ENCODE results near the gene SMARCA4. TPM values are rescaled to one million over a fixed set of nuclear protein-coding genes. Genes with fewer than 3 reads are reported as not detected.
A peak's percentile ranks its signal among the peaks of the same experiment; 100 is the strongest.
"Not testable (repeated sequence)": the region's sequence is repeated elsewhere in the genome, so short reads cannot be mapped to it uniquely, and the experiment has no call there.

SMARCA4 gene
- total RNA-seq, 6 donors from 2014 or later = 82.8 to 245 (median 108) TPM

GRCh38 chr19:10929402-10929794 lies 31.4 kb upstream of the SMARCA4 start:
- DNase-seq (no peak), ATAC-seq (ENCODE audit: low FRiP score in 2 of 2) (no peak)
- 13 to 29% methylated on average over 6 to 9 of the region's 27 CpGs for WGBS, 2 donors
- Histone ChIP-seq H3K27me3 (no peaks in the 10 kb centered on the region), H3K4me1 (peaks cover 18 to 29% (median 22%) of the 10 kb centered on the region in 4 donors), H3K9me3 (no peaks in the 10 kb centered on the region), H3K36me3 (peaks cover 0 to 36% (median 12%) of the 10 kb centered on the region in 4 donors), H3K4me3 (peak overlapping the region; percentile 90 to 100 (median 100)), H3K27ac (peak overlapping the region; percentile 80 to 95 (median 88))
- no peak for TF ChIP-seq EP300 (IDR thresholded peaks at IDR 0.05)
- TF ChIP-seq CTCF (IDR thresholded peaks at IDR 0.05) = no peak
- TF ChIP-seq POLR2A (IDR thresholded peaks at IDR 0.05) = no peak
- no peak for TF ChIP-seq POLR2AphosphoS5 (IDR thresholded peaks at IDR 0.05)

DNA sequence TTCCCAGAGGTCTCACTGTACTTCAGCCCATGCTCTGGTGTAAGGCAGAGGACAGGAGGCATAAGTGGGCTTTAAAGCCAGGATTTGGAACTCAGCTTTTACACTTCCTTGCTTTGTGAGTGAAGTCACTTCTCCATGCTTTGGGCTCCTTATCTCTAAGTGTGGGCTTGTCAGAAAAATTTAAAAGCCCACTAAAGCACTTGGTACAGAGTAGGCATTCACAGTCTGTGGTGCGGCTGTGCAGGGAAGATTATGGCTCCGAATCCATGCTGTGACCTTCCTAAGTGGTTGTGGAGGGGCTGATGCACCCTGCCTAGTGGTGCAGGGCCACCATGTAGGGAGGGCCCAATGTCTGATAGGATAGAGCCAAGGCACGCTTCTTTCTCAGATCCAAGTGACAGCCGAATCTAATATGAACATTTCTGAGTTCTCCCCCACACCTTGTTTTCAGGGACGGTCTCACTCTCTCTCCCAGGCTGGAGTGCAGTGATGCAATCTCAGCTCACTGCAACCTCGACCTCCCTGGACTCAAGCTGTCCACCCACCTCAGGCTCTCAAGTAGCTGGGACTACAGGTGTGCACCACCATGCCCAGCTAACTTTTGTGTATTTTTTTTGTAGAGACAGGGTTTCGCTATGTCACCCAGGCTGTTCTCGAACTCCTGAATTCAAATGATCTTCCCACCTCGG lies 25.3 kb upstream of the SMARCA4 start:
- DNase-seq (no peak), ATAC-seq (ENCODE audit: low FRiP score in 2 of 2) (no peak)
- Histone ChIP-seq H3K27ac (no peak overlapping the region), H3K4me1 (peaks cover 0 to 26% (median 10%) of the 10 kb centered on the region in 4 donors), H3K36me3 (peaks cover 0 to 22% (median 6%) of the 10 kb centered on the region in 4 donors), H3K9me3 (no peaks in the 10 kb centered on the region), H3K4me3 (no peak overlapping the region), H3K27me3 (no peaks in the 10 kb centered on the region)
- TF ChIP-seq POLR2A (IDR thresholded peaks at IDR 0.05) (no peak), CTCF (IDR thresholded peaks at IDR 0.05) (no peak), EP300 (IDR thresholded peaks at IDR 0.05) (no peak), POLR2AphosphoS5 (IDR thresholded peaks at IDR 0.05) (no peak)
- WGBS, 2 donors = 86 to 88% methylated on average over 9 of the region's 9 CpGs

DNA sequence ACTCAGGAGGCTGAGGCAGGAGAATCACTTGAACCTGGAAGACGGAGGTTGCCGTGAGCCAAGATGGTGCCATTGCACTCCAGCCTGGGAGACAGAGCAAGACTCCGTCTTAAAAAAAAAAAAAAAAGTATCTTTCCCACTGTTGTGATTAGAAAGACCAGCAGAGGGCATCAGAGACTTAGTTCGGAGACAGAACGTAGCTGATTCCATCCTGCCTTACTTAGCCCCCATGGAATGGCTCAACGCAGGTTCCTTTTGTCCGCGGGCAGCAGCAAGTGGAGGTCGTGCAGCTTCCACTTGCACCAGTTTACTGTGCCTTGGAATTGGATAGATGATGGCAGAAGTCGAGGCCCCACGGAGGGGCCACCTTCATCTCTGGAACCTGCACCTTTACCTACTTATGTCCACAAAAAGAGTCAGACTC lies 24.2 kb upstream of the SMARCA4 start:
- H3K9me3 ChIP-seq = no peaks in the 10 kb centered on the region
- DNase-seq = peak in 1 of 2 donors; percentile 44
- H3K27ac ChIP-seq = no peak overlapping the region
- no peak overlapping the region for H3K4me3 ChIP-seq
- 5 to 6% methylated on average over 11 of the region's 11 CpGs for WGBS, 2 donors
- no peaks in the 10 kb centered on the region for H3K27me3 ChIP-seq
- peak; percentile 83 to 85 for ATAC-seq (ENCODE audit: low FRiP score in 2 of 2)
- peaks cover 0 to 27% (median 9%) of the 10 kb centered on the region in 4 donors for H3K4me1 ChIP-seq
- H3K36me3 ChIP-seq = peaks cover 0 to 13% (median 5%) of the 10 kb centered on the region in 4 donors
- TF ChIP-seq EP300 (IDR thresholded peaks at IDR 0.05) = no peak
- TF ChIP-seq POLR2A (IDR thresholded peaks at IDR 0.05) = no peak
- TF ChIP-seq CTCF (IDR thresholded peaks at IDR 0.05) = peak; percentile 27 to 63 (median 58)
- no peak for TF ChIP-seq POLR2AphosphoS5 (IDR thresholded peaks at IDR 0.05)

DNA sequence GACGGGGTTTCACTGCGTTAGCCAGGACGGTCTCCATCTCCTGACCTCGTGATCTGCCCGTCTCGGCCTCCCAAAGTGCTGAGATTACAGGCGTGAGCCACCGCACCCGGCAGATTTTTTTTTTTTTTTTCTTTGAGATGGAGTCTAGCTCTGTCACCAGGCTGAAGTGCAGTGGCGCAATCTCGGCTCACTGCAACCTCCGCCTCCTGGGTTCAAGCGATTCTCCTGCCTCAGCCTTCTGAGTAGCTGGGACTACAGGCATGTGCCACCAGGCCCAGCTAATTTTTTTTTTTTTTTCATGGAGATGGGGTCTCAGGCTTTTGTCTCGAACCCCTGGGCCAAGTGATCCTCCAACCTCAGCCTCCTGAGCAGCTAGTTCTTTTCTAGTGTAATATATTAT lies 19.2 kb upstream of the SMARCA4 start:
- H3K36me3 ChIP-seq; H3K4me3 ChIP-seq; H3K27me3 ChIP-seq; H3K9me3 ChIP-seq; ATAC-seq (ENCODE audit: low FRiP score in 2 of 2): not testable (repeated sequence)
- WGBS, 2 donors = 49 to 63% methylated on average over 12 to 14 of the region's 14 CpGs
- peak overlapping the region in 1 of 4 donors; percentile 72 for H3K27ac ChIP-seq
- peak in 1 of 2 donors; percentile 52 for DNase-seq
- peaks cover 0 to 25% (median 13%) of the 10 kb centered on the region in 4 donors for H3K4me1 ChIP-seq

DNA sequence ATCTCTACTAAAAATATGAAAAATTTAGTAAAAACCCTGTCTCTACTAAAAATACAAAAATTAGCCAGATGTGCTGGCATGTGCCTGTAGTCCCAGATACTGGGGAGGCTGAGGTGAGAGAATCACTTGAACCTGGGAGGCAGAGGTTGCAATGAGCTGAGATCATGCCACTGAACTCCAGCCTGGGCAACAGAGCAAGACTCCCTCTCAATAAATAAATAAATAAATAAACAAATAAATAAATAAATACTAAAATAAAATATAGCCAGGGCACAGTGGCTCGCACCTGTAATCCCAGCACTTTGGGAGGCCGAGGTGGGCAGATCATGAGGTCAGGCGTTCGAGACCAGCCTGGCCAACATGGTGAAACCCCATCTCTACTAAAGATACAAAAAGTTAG lies 17.4 kb upstream of the SMARCA4 start:
- not testable (repeated sequence) for DNase-seq; ATAC-seq (ENCODE audit: low FRiP score in 2 of 2)
- H3K4me1 ChIP-seq = peaks cover 3 to 28% (median 15%) of the 10 kb centered on the region in 4 donors

GRCh38 chr19:10945264-10945663 lies 15.6 kb upstream of the SMARCA4 start:
- Histone ChIP-seq H3K36me3 (no peaks in the 10 kb centered on the region), H3K27me3 (no peaks in the 10 kb centered on the region), H3K4me1 (peaks cover 3 to 19% (median 12%) of the 10 kb centered on the region in 4 donors), H3K4me3 (no peak overlapping the region), H3K27ac (no peak overlapping the region), H3K9me3 (no peaks in the 10 kb centered on the region)
- 88 to 91% methylated on average over 4 of the region's 4 CpGs for WGBS, 2 donors
- ATAC-seq (ENCODE audit: low FRiP score in 2 of 2) (no peak), DNase-seq (no peak)
- TF ChIP-seq POLR2A (IDR thresholded peaks at IDR 0.05) = no peak
- no peak for TF ChIP-seq POLR2AphosphoS5 (IDR thresholded peaks at IDR 0.05)
- no peak for TF ChIP-seq CTCF (IDR thresholded peaks at IDR 0.05)
- TF ChIP-seq EP300 (IDR thresholded peaks at IDR 0.05) = no peak

More for the DNA sequence above, 17.4 kb upstream of the SMARCA4 start:
- H3K4me3 ChIP-seq, H3K27me3 ChIP-seq, H3K9me3 ChIP-seq, H3K27ac ChIP-seq, H3K36me3 ChIP-seq: not testable (repeated sequence)
- 79 to 93% methylated on average over 4 of the region's 4 CpGs for WGBS, 2 donors
